ENCODE data around the gene ZG16B.

The ZG16B gene

GRCh38 chr16:2867987-2868789 lies 38.1 kb downstream of the ZG16B start:
- DNase-seq (ENCODE audit: low read depth in 3 of 3): peak; percentile 90 to 96 (median 95)

GRCh38 chr16:2871926-2872325 lies 41.8 kb downstream of the ZG16B start:
- DNase-seq (ENCODE audit: low read depth in 3 of 3): no peak

DNA sequence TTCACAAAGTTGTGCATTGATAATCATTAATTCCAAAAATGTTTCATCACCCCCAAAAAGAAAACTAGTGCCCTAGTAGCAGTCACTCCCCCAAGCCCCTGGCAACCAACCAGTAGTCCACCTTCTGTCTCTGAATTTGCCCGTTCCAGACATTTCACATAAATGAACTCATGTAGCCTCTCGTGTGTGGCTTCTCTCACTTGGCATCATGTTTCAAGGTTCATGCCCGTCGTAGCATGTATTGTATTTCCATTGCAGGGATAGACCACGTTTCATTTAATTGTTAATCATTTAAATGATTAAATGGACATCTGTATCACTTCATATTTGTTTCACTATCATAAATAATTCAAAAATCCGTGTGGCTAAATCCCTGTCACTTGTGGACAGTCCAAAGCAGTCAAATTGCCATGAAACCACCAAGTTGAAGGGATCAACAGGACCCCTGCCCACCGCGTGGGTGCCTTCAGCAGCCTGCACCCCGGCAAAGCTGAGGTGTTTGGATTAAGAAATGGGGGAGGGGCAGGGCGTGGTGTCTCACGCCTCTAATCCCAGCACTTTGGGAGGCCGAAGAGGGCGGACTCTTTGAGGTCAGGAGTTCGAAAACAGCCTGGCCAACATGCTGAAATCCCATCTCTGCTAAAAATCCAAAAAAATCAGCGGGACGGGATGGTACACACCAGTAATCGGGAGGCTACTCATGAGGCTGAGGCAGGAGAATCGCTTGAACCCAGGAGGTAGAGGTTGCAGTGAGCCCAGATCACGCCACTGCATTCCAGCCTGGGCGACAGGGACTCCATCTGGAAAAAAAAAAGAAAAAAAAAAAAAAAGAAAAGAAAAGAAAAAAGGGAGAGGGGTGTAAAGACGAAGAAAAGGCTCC lies 44.2 kb downstream of the ZG16B start:
- DNase-seq (ENCODE audit: low read depth in 3 of 3): no peak

GRCh38 chr16:2874912-2875362 lies 44.8 kb downstream of the ZG16B start:
- peak; percentile 37 to 58 (median 46) for DNase-seq (ENCODE audit: low read depth in 3 of 3)

DNA sequence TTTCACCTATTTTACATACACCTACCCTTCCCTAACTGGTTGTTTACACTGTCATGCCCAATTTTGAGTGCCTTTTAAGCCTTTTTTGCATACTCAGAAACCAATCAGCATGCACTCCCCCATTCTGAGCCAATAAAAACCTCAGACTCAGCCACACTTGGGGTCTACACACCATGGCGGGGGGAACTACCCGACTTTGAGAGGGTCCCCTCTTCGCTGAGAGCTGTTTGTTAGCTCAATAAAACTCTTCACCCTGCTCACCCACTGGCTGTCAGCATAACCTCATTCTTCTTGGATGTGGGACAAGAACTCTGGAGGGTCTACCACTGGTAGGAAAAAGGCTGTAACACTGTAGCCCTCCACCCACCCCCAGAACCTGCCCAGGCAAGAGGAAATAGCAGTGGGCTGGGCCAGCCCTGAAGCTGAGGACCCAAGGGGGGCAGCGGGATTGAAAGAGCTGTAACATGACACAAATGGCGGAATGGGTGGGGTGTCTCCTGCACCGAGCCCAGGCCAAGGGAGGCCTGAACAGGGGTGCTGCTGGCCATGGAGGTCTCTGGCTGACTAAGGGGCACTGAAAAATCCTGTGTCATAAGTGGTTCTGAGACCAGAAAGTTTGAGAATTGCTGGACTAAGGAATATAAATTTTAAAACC lies 49.9 kb downstream of the ZG16B start:
- DNase-seq (ENCODE audit: low read depth in 3 of 3): no peak

Data from stimulated activated CD4-positive, alpha-beta T cell treated with anti-CD3 and anti-CD28 coated beads, TNF-alpha, amount 100 ng/mL, for 48 hours (primary cell).